GM12878 (cell line): ENCODE measurements around the gene ELK4. TPM values are rescaled to one million over a fixed set of nuclear protein-coding genes. Genes with fewer than 3 reads are reported as not detected.

ENCODE experiments used
- ATAC-seq: fragments of 200-7000 bp; cut with Tn5 transposase; 3 replicates; pipeline ENCODE4 v1.9.1; 2020; ENCODE audit warnings: mild to moderate bottlenecking, moderate library complexity
- BruUV-seq: library from RNA; stranded (reverse); fragments of 400-500 nt; replicated peaks from 2 replicates; lab custom pipeline; 2021; lab: Mats Ljungman, UMichigan
- CTCF ChIA-PET: fragments of 300-600 bp; sonication (Branson Sonifier 250); formaldehyde crosslinking; extraction: SDS; loops from one replicate; lab custom pipeline; 2021; ENCODE audit warnings: inconsistent platforms; lab: Yijun Ruan, JAX
- POLR2A ChIA-PET: fragments of 350-600 bp; formaldehyde crosslinking; extraction: SDS; loops from one replicate; lab custom pipeline; 2021; ENCODE audit warnings: inconsistent platforms; lab: Charles Lee
- RAD21 ChIA-PET: fragments of 300-600 bp; sonication (Branson Sonifier 250); formaldehyde crosslinking; loops from one replicate; lab custom pipeline; 2023; ENCODE audit warnings: antibody characterized with exemption; ENCODE audit not compliant: unreplicated experiment; lab: Charles Lee
- SMC1A ChIA-PET: fragments of 300-600 bp; sonication (Branson Sonifier 250); formaldehyde crosslinking; loops from one replicate; lab custom pipeline; 2023; ENCODE audit not compliant: unreplicated experiment, uncharacterized antibody; lab: Charles Lee
- DNase-seq: peaks from one replicate; pipeline ENCODE4 v3.0.0-alpha.2; 2011; ENCODE audit warnings: low read depth, low spot score
- FAIRE-seq: peaks from 3 replicates; lab custom pipeline; 2011; peaks lifted over from hg19 to GRCh38; lab: Jason Lieb, UNC
- H2AFZ ChIP-seq: 2 replicates; pipeline ENCODE4 v1.6.0; 2011; ENCODE audit warnings: low read depth, low read length, control low read depth; ENCODE audit not compliant: control insufficient read depth
- H3K27ac ChIP-seq: 2 replicates; pipeline ENCODE4 v1.5.1; 2011; ENCODE audit warnings: control low read depth; ENCODE audit not compliant: control insufficient read depth, insufficient read depth
- H3K27me3 ChIP-seq, 2 experiments: replicated peaks in 1 of 2; 2 replicates each; pipeline versions ENCODE4 v1.6.0 to v1.6.1; 2011; ENCODE audit warnings: low read length in 1 of 2; ENCODE audit not compliant: control insufficient read depth in 2 of 2, insufficient read depth in 2 of 2
- H3K36me3 ChIP-seq, 2 experiments: 2 replicates each; pipeline ENCODE4 v1.5.1; 2011; ENCODE audit warnings: low read length in 1 of 2; ENCODE audit not compliant: control insufficient read depth in 2 of 2, insufficient read depth in 2 of 2
- H3K4me1 ChIP-seq: 2 replicates; pipeline ENCODE4 v1.6.1; 2011; ENCODE audit warnings: mild to moderate bottlenecking, low read length, moderate library complexity, mixed read lengths; ENCODE audit not compliant: control insufficient read depth, insufficient read depth
- H3K4me2 ChIP-seq: 2 replicates; pipeline ENCODE4 v1.6.0; 2011; ENCODE audit warnings: control low read depth; ENCODE audit not compliant: control insufficient read depth, insufficient read depth
- H3K4me3 ChIP-seq: fragments of 200-600 bp; sonication (generic); 2 replicates; pipeline ENCODE4 v1.5.1; 2016
- H3K79me2 ChIP-seq: 2 replicates; pipeline ENCODE4 v1.6.0; 2011; ENCODE audit warnings: low read length; ENCODE audit not compliant: control insufficient read depth, insufficient read depth
- H3K9ac ChIP-seq: 2 replicates; pipeline ENCODE4 v1.8.0; 2011; ENCODE audit warnings: low read length, control low read depth, mixed read lengths; ENCODE audit not compliant: control insufficient read depth, insufficient read depth
- H3K9me3 ChIP-seq: replicated peaks from 3 replicates; pipeline ENCODE4 v1.5.1; 2011; ENCODE audit warnings: mild to moderate bottlenecking, low read length; ENCODE audit not compliant: control insufficient read depth, insufficient read depth
- H4K20me1 ChIP-seq: 2 replicates; pipeline ENCODE4 v1.6.0; 2011; ENCODE audit not compliant: control insufficient read depth, insufficient read depth
- ASH2L ChIP-seq: fragments of 300-600, 200-600 bp; sonication (generic); IDR thresholded peaks from 2 replicates; pipeline ENCODE4 v1.6.1; 2017; ENCODE audit warnings: low read depth, mild to moderate bottlenecking, borderline replicate concordance
- CBX5 ChIP-seq: sonication (generic); IDR thresholded peaks from 2 replicates; pipeline ENCODE4 v1.6.1; 2016; ENCODE audit warnings: low read depth, moderate library complexity, mild to moderate bottlenecking, inconsistent platforms
- CEBPB ChIP-seq, 2 experiments: fragments of 150-350 bp in 1 of 2; IDR thresholded peaks; 2 replicates each; pipeline ENCODE4 v1.6.1; 2012 to 2014; ENCODE audit warnings: low read depth in 2 of 2, low read length in 2 of 2, borderline replicate concordance in 1 of 2, inconsistent platforms in 1 of 2
- CEBPZ ChIP-seq: fragments of 150-350 bp; IDR thresholded peaks from 2 replicates; pipeline ENCODE4 v1.6.1; 2016; ENCODE audit warnings: low read depth, low read length
- IKZF2 ChIP-seq, 2 experiments: fragments of 450-650 bp; IDR thresholded peaks; 2 replicates each; pipeline ENCODE4 v1.6.1; 2017; ENCODE audit warnings: mild to moderate bottlenecking in 2 of 2, moderate library complexity in 2 of 2
- KAT2A ChIP-seq: conservative IDR thresholded peaks from 2 replicates; pipeline ENCODE4 v1.6.1; 2011; ENCODE audit warnings: low read depth, low read length; ENCODE audit not compliant: control insufficient read depth
- KDM1A ChIP-seq: fragments of 200-600 bp; sonication (generic); IDR thresholded peaks from 2 replicates; pipeline ENCODE4 v1.6.1; 2016; ENCODE audit warnings: borderline replicate concordance
- POU2F2 ChIP-seq: IDR thresholded peaks from 3 replicates; pipeline ENCODE4 v1.6.1; 2011; ENCODE audit warnings: low read depth, mild to moderate bottlenecking, low read length, borderline replicate concordance
- PRDM15 ChIP-seq: fragments of 450-650 bp; formaldehyde crosslinking; IDR thresholded peaks from 2 replicates; pipeline ENCODE4 v1.4.0; 2020; ENCODE audit warnings: mild to moderate bottlenecking, moderate library complexity
- SMC3 ChIP-seq: IDR thresholded peaks from 2 replicates; pipeline ENCODE4 v1.6.1; 2011; ENCODE audit warnings: low read length, improper control_type of control experiment, borderline replicate concordance
- TCF7 ChIP-seq: IDR thresholded peaks from 2 replicates; pipeline ENCODE4 v1.6.1; 2014; ENCODE audit warnings: antibody characterized with exemption, borderline replicate concordance
- ZBTB40 ChIP-seq: fragments of 450-650 bp; IDR thresholded peaks from 2 replicates; pipeline ENCODE4 v1.6.1; 2016; ENCODE audit warnings: mild to moderate bottlenecking, moderate library complexity, borderline replicate concordance
- WGBS: methylation state at CpG from one replicate; pipeline ENCODE4 v1.1.6; 2016; ENCODE audit warnings: low lambda C conversion rate; ENCODE audit not compliant: insufficient replicate concordance, insufficient coverage; ENCODE audit errors: missing lambda C conversion rate; 5-methylcytosine and 5-hydroxymethylcytosine counted together
- in situ Hi-C: fragments of 300-500 bp; cut with MboI; formaldehyde crosslinking; loops from 9 replicates; pipeline ENCODE4 v1.14.3; 2018; ENCODE audit warnings: mixed read lengths
- intact Hi-C: fragments of 100-400 bp; cut with micrococcal nuclease; formaldehyde crosslinking; loops from one replicate; pipeline ENCODE4 v1.14.2; 2022; ENCODE audit not compliant: unreplicated experiment
- polyA plus RNA-seq, 11 experiments: library from polyadenylated mRNA; depleted of rRNA in 4 of 11; unstranded in 6 of 11; stranded (reverse) in 5 of 11; fragments of >200 nt; fragmentation: Nextera tagmentation in 4 of 11; fragmentation: Illumina TruSeq in 1 of 11; extraction: Ambion mirVana in 4 of 11; extraction: Trizol in 1 of 11; gene quantifications; 1 replicate in 1 of 11; 2 replicates in 10 of 11; pipeline versions ENCODE4 v1.2.1 to v1.2.3, GENCODE V29; 2011 to 2016; ENCODE audit warnings: inconsistent platforms in 2 of 11, missing spikeins in 2 of 11, low read depth in 1 of 11
- total RNA-seq, 4 experiments: library from RNA; depleted of rRNA in 3 of 4; stranded (reverse); fragments of >200 nt in 3 of 4; fragmentation: Illumina TruSeq in 1 of 4; extraction: Trizol in 1 of 4; gene quantifications; 2 replicates each; pipeline versions ENCODE4 v1.2.1 to v1.2.3, GENCODE V29; 2013 to 2021

ELK4 gene
- total and polyA plus RNA-seq, 10 of the 15 experiments (the other 5 are each of a cell fraction or from before 2014, with no cell fraction given), result 5.2 to 71.5 (median 18.5) TPM

- Histone ChIP-seq H3K4me2 (no peak overlapping the region), H3K36me3 (no peaks in the 10 kb centered on the region), H3K4me3 (no peak overlapping the region), H3K79me2 (no peaks in the 10 kb centered on the region), H3K27me3 (no peaks in the 10 kb centered on the region), H3K27ac (no peak overlapping the region), H4K20me1 (no peaks in the 10 kb centered on the region), H3K9ac (no peak overlapping the region), H3K4me1 (no peaks in the 10 kb centered on the region), H2AFZ (no peak overlapping the region), H3K9me3 (no peaks in the 10 kb centered on the region)
- no TSS peak for BruUV-seq
- ATAC-seq (no peak), DNase-seq (no peak), FAIRE-seq (no peak)
- CTCF ChIA-PET, result interaction anchor here (0.6 to 10.2 kb wide), 5 partner anchors 8 to 296 kb away, joined by 3 to 105 read pairs (median 3); no protein-coding TSS in a partner anchor
- in situ Hi-C loops, result loop anchor here (5.0 kb wide), 1 partner anchor 123 kb away; no protein-coding TSS in a partner anchor
- RAD21 ChIA-PET, result interaction anchor here (0.6 to 1.7 kb wide), 4 partner anchors 8 to 59 kb away, joined by 3 to 5 read pairs (median 3); no protein-coding TSS in a partner anchor
- TF ChIP-seq CBX5 (no peak), ZBTB40 (no peak), PRDM15 (no peak), CEBPB (IDR thresholded peaks at IDR 0.05; ENCODE audit: borderline replicate concordance in 1 of 2, low read depth in 2 of 2, low read length in 2 of 2) (no peak), ASH2L (no peak), KDM1A (no peak), SMC3 (no peak), POU2F2 (no peak), KAT2A (no peak), IKZF2 (IDR thresholded peaks at IDR 0.05) (no peak), CEBPZ (no peak), TCF7 (no peak)
- 23% methylated on average over 1 of the region's 1 CpG for WGBS
- SMC1A ChIA-PET, result interaction anchor here (0.9 to 1.5 kb wide), 5 partner anchors 9 to 62 kb away, joined by 3 to 10 read pairs (median 4); no protein-coding TSS in a partner anchor
- intact Hi-C loops, result no loop called here
- POLR2A ChIA-PET, result interaction anchor here (0.6 kb wide), 1 partner anchor 371 kb away, joined by 3 read pairs; no protein-coding TSS in a partner anchor
These were observed 18.4 kb upstream of the ELK4 start for GRCh38 chr1:205650241-205650640.
